IPS-18a (cell line): ENCODE data around the gene VSTM1.
"Not testable (repeated sequence)": the region's sequence is repeated elsewhere in the genome, so short reads cannot be mapped to it uniquely, and the experiment has no call there.

Experiments used
- H3K27ac ChIP-seq: one replicate; pipeline ENCODE4 v1.5.1; 2013; ENCODE audit warnings: low read length
- H3K27me3 ChIP-seq: one replicate; pipeline ENCODE4 v1.6.1; 2013; ENCODE audit warnings: mild to moderate bottlenecking, low read length; ENCODE audit not compliant: control insufficient read depth, insufficient read depth
- H3K36me3 ChIP-seq: one replicate; pipeline ENCODE4 v1.6.1; 2013; ENCODE audit warnings: low read depth, low read length; ENCODE audit not compliant: control insufficient read depth
- H3K4me1 ChIP-seq: one replicate; pipeline ENCODE4 v1.6.1; 2013; ENCODE audit warnings: low read depth, low read length; ENCODE audit not compliant: control insufficient read depth
- H3K4me3 ChIP-seq: one replicate; pipeline ENCODE4 v1.5.1; 2013; ENCODE audit warnings: low read length
- H3K9ac ChIP-seq: one replicate; pipeline ENCODE4 v1.6.1; 2013; ENCODE audit warnings: mild to moderate bottlenecking, low read length, moderate library complexity
- H3K9me3 ChIP-seq: one replicate; pipeline ENCODE4 v1.6.1; 2013; ENCODE audit warnings: low read depth, low read length; ENCODE audit not compliant: control insufficient read depth

VSTM1 gene, protein sequence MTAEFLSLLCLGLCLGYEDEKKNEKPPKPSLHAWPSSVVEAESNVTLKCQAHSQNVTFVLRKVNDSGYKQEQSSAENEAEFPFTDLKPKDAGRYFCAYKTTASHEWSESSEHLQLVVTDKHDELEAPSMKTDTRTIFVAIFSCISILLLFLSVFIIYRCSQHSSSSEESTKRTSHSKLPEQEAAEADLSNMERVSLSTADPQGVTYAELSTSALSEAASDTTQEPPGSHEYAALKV

DNA sequence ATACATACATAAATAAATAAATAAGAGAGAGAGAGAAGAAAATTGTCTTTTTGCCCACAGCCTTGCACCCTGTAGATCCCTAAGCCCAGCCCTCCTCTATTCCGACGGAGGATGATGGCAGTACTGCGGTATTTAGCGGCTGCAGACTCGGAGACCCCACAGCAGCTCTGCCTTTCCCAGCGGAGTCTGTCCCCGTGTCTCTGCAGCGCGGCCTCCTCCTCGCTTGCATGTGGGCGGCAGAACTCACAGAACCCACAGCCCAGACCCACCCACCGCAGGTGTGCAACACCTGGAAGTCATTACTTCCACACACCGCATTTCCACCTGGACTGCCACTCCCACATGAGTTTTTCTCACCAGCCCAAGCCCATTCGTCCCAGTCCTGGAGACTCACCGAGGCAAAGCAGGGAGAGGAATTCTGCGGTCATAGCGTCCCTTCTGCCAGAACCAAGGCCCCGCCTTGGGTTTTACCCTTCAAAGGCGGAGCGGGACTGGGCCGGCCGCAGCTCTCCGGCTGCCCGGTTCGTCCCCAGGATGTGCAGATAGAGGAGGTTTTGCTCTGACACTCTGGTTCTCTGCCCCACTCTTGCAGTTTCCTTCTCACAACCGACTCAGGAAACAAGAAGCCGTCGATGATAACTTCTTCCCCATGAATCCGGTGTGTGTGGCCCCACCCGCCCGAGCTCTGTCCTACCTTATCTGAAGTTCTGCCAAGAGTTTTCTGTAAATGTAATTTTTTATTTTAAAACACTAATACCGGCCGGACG, at the start of gene VSTM1:
Gene VSTM1, minus strand, starts transcription at position 548 of the 767 bp plus-strand sequence. Its CDS starts 120 bp downstream, at position 428.
- H3K9ac ChIP-seq, result no peak within 1 kb of the TSS
- H3K27me3 ChIP-seq, result no peaks in the 10 kb centered on the region
- no peaks in the 10 kb centered on the region for H3K4me1 ChIP-seq
- no peaks in the 10 kb centered on the region for H3K9me3 ChIP-seq
- no peak within 1 kb of the TSS for H3K27ac ChIP-seq
- no peaks in the 10 kb centered on the region for H3K36me3 ChIP-seq
- H3K4me3 ChIP-seq, result no peak within 1 kb of the TSS

DNA sequence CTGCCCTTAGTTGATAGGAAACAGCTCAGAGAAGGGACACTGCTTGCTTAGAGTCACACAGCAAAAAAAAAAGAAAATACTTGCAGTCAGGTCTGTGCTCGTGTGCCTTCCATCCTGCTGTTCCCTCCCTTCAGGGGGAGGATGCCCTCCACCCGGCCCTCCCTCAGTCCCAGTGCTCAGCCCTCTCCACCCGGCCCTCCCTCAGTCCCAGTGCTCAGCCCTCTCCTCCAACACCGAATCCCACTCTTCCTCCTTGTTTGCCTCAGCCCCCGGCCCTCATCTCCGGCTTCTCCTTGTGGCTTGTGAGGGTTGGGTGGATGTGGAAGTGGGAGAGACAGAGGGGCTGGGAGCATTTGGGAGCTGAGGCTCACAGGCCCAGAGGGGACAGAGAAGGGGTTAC, 46.0 kb upstream of the VSTM1 start:
- Histone ChIP-seq H3K36me3 (peaks cover 52% of the 10 kb centered on the region), H3K27ac (no peak overlapping the region), H3K9ac (no peak overlapping the region), H3K4me3 (no peak overlapping the region), H3K27me3 (no peaks in the 10 kb centered on the region), H3K9me3 (no peaks in the 10 kb centered on the region), H3K4me1 (no peaks in the 10 kb centered on the region)

DNA sequence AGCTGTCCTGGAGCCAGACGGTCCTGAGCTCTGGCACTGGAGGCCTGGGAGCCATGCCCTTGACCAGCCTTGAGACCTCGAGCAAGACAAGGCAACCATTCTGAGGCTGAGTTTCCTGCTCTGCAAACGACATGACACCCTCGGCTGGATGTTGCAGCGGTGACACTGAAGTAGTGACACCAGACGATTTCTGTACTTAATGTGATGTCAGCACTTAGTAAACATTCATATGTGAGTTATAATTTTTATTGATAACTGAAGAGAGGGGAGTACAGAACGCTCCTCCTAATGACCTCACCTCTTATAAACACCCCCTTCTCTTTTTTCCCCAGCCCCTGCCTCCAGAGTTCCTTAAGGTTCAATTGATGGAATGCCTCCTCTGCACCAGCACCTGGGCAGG, 44.8 kb upstream of the VSTM1 start:
- Histone ChIP-seq H3K27me3 (no peaks in the 10 kb centered on the region), H3K9ac (no peak overlapping the region), H3K9me3 (no peaks in the 10 kb centered on the region), H3K4me3 (no peak overlapping the region), H3K36me3 (peaks cover 52% of the 10 kb centered on the region), H3K27ac (no peak overlapping the region), H3K4me1 (no peaks in the 10 kb centered on the region)

DNA sequence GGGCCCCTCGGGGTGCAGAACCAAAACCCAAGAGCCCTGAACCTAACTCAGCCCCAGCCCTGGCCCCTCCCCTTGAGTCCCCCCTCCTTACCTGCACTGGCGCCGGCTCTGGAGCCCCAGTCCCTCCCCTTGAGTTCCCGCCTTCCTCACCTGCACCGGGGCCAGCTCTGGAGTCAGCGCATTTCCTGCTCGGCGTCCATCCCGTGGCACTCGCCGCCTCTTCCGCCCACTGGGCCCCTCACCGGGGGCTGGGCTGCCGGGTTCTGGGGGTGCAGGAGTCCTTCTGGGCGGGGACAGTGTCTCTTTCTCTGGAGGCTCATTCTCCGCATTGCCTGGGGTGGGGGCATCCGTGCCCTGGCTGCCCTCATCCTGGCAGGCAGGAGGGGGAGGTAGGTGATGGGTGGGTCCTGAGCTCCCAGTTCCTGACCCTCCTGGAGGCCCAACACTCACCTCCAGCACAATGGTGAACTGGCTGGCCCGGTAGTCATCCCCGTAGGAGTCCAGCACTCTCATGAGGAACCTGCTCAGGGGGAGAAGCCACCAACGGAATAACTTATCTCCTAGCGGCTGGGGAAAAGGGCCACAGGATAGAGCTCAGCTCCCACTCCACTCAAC, 44.3 kb upstream of the VSTM1 start:
- no peak overlapping the region for H3K9ac ChIP-seq
- no peak overlapping the region for H3K27ac ChIP-seq
- no peaks in the 10 kb centered on the region for H3K4me1 ChIP-seq
- H3K9me3 ChIP-seq, result no peaks in the 10 kb centered on the region
- no peak overlapping the region for H3K4me3 ChIP-seq
- no peaks in the 10 kb centered on the region for H3K27me3 ChIP-seq
- H3K36me3 ChIP-seq, result peaks cover 49% of the 10 kb centered on the region

DNA sequence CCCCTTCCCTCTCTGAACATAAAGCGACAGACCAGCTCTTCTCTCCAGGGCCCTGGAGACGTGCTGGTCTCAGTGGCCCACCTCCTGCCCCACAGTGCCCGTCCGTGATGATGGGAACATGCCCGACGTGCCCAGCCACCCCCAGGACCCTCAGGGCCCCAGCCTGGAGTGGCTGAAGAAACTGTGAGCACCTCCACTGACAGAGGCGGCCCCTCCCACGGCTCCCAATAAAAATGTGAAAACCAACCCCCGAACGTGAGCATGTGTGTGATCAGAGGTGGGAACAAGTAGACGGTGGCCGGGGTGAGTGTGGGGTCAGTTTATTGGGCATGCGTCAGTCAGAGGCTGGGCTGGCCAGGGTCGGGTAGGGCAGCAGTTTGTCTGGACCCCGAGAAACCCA, 43.0 kb upstream of the VSTM1 start:
- H3K27ac ChIP-seq, result no peak overlapping the region
- no peak overlapping the region for H3K4me3 ChIP-seq
- H3K36me3 ChIP-seq, result peaks cover 49% of the 10 kb centered on the region

DNA sequence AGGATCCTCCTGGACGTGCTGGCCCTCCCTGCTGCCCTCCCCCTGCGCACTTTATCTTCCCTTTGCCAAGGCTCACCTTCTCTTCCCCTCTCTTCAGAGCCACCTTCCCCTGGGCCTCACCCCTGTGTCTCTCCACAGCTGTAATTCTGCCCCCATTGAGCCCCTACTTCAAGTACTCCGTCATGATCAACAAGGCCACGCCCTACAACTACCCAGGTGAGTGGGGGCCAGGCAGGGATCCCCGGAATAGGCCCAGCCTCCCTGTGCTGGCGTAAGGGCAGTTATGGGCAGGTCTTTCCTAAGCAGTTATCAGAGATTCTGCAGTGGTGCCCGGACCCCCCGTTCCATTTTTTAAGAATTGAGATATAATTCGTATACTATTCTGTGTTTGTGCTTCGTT, 42.1 kb upstream of the VSTM1 start:
- Histone ChIP-seq H3K4me3 (no peak overlapping the region), H3K9ac (no peak overlapping the region), H3K4me1 (no peaks in the 10 kb centered on the region), H3K27me3 (no peaks in the 10 kb centered on the region), H3K36me3 (peaks cover 47% of the 10 kb centered on the region), H3K27ac (no peak overlapping the region), H3K9me3 (no peaks in the 10 kb centered on the region)

More for the DNA sequence above, 43.0 kb upstream of the VSTM1 start:
- Histone ChIP-seq H3K9ac (no peak overlapping the region), H3K27me3 (no peaks in the 10 kb centered on the region), H3K9me3 (no peaks in the 10 kb centered on the region), H3K4me1 (no peaks in the 10 kb centered on the region)

DNA sequence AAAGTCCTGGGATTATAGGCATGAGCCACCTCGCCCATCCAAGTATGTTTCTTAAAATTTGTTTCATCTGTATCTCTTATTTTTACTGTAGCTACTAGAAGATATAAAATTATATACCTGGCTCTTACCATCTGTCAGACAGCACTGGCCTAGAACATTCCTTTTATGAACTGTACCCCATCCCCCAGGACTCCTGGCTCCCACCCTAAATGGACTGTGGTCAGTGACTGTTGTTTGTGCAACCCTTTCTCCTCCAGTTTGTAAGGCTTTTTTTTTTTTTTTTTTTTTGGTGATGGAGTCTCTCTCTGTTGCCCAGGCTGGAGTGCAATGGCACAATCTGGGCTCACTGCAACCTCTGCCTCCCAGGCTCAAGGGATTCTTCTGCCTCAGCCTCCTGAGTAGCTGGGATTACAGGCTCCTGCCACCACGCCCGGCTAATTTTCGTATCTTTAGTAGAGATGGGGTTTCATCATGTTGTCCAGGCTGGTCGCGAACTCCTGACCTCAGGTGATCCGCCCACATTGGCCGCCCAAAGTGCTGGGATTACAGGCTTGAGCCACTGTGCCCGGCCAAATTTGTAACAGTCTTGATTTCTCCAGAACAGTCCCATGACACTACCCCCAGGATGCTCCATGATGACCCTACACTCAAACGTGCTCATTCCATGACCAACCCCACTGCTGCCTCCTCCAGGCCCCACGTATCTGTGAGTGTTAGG, 41.5 kb upstream of the VSTM1 start:
- H3K4me1 ChIP-seq, result no peaks in the 10 kb centered on the region
- peaks cover 40% of the 10 kb centered on the region for H3K36me3 ChIP-seq
- no peak overlapping the region for H3K9ac ChIP-seq

DNA sequence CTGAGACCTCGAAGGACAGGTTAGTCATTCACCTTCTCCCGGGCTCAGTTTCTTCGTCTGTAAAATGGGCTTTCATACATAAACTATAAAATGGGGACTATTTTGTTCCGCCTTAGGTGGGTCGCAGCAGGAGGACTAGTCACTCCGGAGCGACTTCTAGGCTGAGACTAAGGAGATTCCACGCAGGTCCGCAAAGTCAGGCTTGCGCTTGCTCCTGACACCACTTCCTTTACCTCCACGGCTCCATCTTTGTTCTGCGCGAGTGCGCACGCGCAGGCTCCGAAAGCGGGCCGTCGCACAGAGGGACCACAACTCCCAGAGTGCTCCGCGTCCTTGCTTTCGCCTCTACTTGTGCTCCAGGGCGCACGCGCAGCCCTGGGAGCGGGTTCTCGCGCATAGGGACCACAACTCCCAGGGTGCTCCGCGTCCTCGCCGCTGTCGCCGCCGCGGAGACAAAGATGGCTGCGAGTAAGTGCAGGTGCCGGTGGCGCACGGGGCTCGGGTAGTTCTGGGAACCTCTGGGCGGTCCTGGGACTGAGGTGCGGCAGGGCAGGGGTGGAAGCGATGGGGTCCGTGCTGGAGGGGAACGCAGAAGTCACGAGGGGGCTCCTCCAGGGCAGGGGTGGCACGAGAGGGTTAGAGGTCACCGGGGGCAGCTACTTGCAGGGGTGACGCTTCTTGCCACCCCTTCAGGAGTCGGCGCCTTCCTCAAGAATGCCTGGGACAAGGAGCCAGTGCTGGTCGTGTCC, 38.9 kb upstream of the VSTM1 start, which contains the start of gene NDUFA3:
Gene NDUFA3, plus strand, starts transcription at position 435 of the 749 bp plus-strand sequence. Its CDS starts 24 bp downstream, at position 459.
- H3K36me3 ChIP-seq, result peaks cover 18% of the 10 kb centered on the region
- H3K4me1 ChIP-seq, result no peaks in the 10 kb centered on the region
- H3K4me3 ChIP-seq, result peak within 1 kb of the TSS; percentile 97
- no peaks in the 10 kb centered on the region for H3K9me3 ChIP-seq
- H3K27me3 ChIP-seq, result no peaks in the 10 kb centered on the region
- peak within 1 kb of the TSS; percentile 89 for H3K9ac ChIP-seq
- peak within 1 kb of the TSS; percentile 46 for H3K27ac ChIP-seq

More for the DNA sequence above, 41.5 kb upstream of the VSTM1 start:
- Histone ChIP-seq H3K4me3 (no peak overlapping the region), H3K27ac (no peak overlapping the region), H3K9me3 (no peaks in the 10 kb centered on the region), H3K27me3 (no peaks in the 10 kb centered on the region)

DNA sequence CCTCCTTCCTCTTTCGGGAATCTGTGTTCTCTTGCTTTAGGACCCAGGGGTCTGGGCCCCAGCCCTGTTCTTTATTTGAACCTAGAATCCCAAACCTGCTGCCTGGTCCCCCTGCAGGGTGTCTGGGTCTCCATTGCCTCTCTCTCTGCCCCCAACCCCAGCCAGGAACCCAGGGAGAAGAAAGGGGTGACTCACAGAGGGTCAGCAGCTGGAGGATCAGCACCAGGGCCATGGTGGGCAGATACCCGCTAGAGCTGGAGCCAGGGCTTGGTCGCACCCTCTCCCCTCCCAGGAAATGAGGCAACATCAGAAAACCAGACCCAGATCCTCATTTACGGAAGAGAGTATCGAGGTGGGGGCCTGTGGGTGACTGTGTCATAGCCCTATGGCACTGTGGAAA, 36.9 kb upstream of the VSTM1 start, which contains the start of gene OSCAR:
Gene OSCAR, minus strand, starts transcription at position 243 of the 400 bp plus-strand sequence. Its CDS starts 11 bp downstream, at position 232.
- Histone ChIP-seq H3K27ac (no peak within 1 kb of the TSS), H3K9ac (no peak within 1 kb of the TSS), H3K36me3 (peaks cover 2% of the 10 kb centered on the region), H3K27me3 (peaks cover 15% of the 10 kb centered on the region), H3K4me1 (peaks cover 8% of the 10 kb centered on the region), H3K4me3 (no peak within 1 kb of the TSS), H3K9me3 (no peaks in the 10 kb centered on the region)

DNA sequence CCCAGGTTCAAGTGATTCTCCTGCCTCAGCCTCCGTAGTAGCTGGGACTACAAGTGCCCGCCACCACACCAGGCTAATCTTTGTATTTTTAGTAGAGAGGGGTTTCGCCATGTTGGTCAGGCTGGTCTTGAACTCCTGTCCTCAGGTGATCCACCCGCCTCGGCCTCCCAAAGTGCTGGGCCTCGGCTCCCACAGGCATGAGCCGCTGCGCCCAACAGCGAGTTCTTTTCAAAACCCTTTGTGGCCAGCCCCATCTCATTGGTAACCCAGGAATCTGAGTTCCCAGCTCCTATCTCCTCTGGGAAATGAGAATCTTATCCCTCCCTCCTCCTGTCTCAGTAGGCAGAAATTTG, 36.2 kb upstream of the VSTM1 start:
- not testable (repeated sequence) for H3K36me3 ChIP-seq, H3K9me3 ChIP-seq, H3K4me1 ChIP-seq, H3K9ac ChIP-seq, H3K27ac ChIP-seq, H3K4me3 ChIP-seq
- peaks cover 22% of the 10 kb centered on the region for H3K27me3 ChIP-seq
